IMR-90 (cell line): Measurements from ENCODE around the gene OSTF1. TPM values are rescaled to one million over a fixed set of nuclear protein-coding genes. Genes with fewer than 3 reads are reported as not detected.

Experiments used
- ATAC-seq: fragments of 200-7000 bp; cut with Tn5 transposase; 2 replicates; pipeline ENCODE4 v1.9.1; 2020; ENCODE audit warnings: low read depth, mild to moderate bottlenecking, moderate library complexity
- BruUV-seq: library from RNA; stranded (reverse); fragments of 400-500 nt; replicated peaks from 2 replicates; lab custom pipeline; 2021; lab: Mats Ljungman, UMichigan
- CTCF ChIA-PET: fragments of 300-600 bp; formaldehyde crosslinking; extraction: SDS; loops from one replicate; lab custom pipeline; 2021; ENCODE audit warnings: antibody characterized with exemption; lab: Yijun Ruan, JAX
- POLR2A ChIA-PET: fragments of 300-600 bp; sonication (Branson Sonifier 250); formaldehyde crosslinking; loops from one replicate; lab custom pipeline; 2022; ENCODE audit warnings: antibody characterized with exemption; ENCODE audit not compliant: unreplicated experiment; lab: Charles Lee
- DNase-seq: peaks from one replicate; pipeline ENCODE4 v3.0.0; 2013
- H2AFZ ChIP-seq: replicated peaks from 2 replicates; pipeline ENCODE3; 2013; ENCODE audit warnings: low read length, mild to moderate bottlenecking; ENCODE audit not compliant: poor library complexity
- H2AK5ac ChIP-seq: 2 replicates; pipeline ENCODE4 v1.6.1; 2013; ENCODE audit warnings: low read depth, low read length, inconsistent platforms
- H2AK9ac ChIP-seq: replicated peaks from 2 replicates; pipeline ENCODE3; 2013; ENCODE audit warnings: mild to moderate bottlenecking, low read depth, low read length, moderate library complexity; ENCODE audit not compliant: poor library complexity
- H2BK120ac ChIP-seq: 2 replicates; pipeline ENCODE4 v1.6.1; 2013; ENCODE audit warnings: low read depth, low read length, inconsistent platforms
- H2BK15ac ChIP-seq: 3 replicates; pipeline ENCODE4 v1.6.1; 2013; ENCODE audit warnings: low read depth, low read length, inconsistent platforms
- H2BK20ac ChIP-seq: 2 replicates; pipeline ENCODE4 v1.6.1; 2013; ENCODE audit warnings: low read depth, mild to moderate bottlenecking, inconsistent platforms, low read length, moderate library complexity
- H2BK5ac ChIP-seq: 2 replicates; pipeline ENCODE4 v1.6.1; 2013; ENCODE audit warnings: mild to moderate bottlenecking, low read depth, low read length, inconsistent platforms; ENCODE audit not compliant: poor library complexity, severe bottlenecking
- H3K14ac ChIP-seq: replicated peaks from 2 replicates; pipeline ENCODE4 v1.6.1; 2013; ENCODE audit warnings: low read depth, low read length, inconsistent platforms
- H3K18ac ChIP-seq: 2 replicates; pipeline ENCODE4 v1.6.1; 2013; ENCODE audit warnings: low read depth, low read length, control low read depth
- H3K23ac ChIP-seq: 2 replicates; pipeline ENCODE4 v1.6.1; 2013; ENCODE audit warnings: low read depth, low read length, inconsistent platforms
- H3K27ac ChIP-seq: 2 replicates; pipeline ENCODE4 v1.5.1; 2013; ENCODE audit warnings: mild to moderate bottlenecking, control low read depth, low read length; ENCODE audit not compliant: insufficient read depth
- H3K27me3 ChIP-seq: 2 replicates; pipeline ENCODE4 v1.6.1; 2013; ENCODE audit warnings: low read length; ENCODE audit not compliant: control insufficient read depth, insufficient read depth
- H3K36me3 ChIP-seq: 2 replicates; pipeline ENCODE4 v1.6.1; 2013; ENCODE audit warnings: low read length, mixed read lengths; ENCODE audit not compliant: control insufficient read depth, insufficient read depth
- H3K4ac ChIP-seq: 2 replicates; pipeline ENCODE4 v1.6.1; 2013; ENCODE audit warnings: low read depth, low read length, inconsistent platforms
- H3K4me1 ChIP-seq: 2 replicates; pipeline ENCODE4 v1.6.1; 2013; ENCODE audit warnings: low read length, mixed read lengths; ENCODE audit not compliant: control insufficient read depth, insufficient read depth
- H3K4me2 ChIP-seq: 2 replicates; pipeline ENCODE4 v1.6.1; 2013; ENCODE audit warnings: low read depth, mild to moderate bottlenecking, control low read depth, low read length, moderate library complexity
- H3K4me3 ChIP-seq: 2 replicates; pipeline ENCODE4 v1.5.1; 2013; ENCODE audit warnings: low read depth, mild to moderate bottlenecking, control low read depth, low read length, moderate library complexity; ENCODE audit not compliant: insufficient read depth
- H3K56ac ChIP-seq: 2 replicates; pipeline ENCODE4 v1.6.1; 2013; ENCODE audit warnings: low read length, inconsistent platforms; ENCODE audit not compliant: insufficient read depth; ENCODE audit errors: extremely low read depth
- H3K79me1 ChIP-seq, 2 experiments: 2 replicates each; pipeline ENCODE4 v1.6.1; 2013; ENCODE audit warnings: low read length in 2 of 2, inconsistent platforms in 1 of 2, low read depth in 1 of 2
- H3K9ac ChIP-seq: 2 replicates; pipeline ENCODE4 v1.6.1; 2013; ENCODE audit warnings: low read depth, low read length, control low read depth
- H3K9me1 ChIP-seq: 2 replicates; pipeline ENCODE4 v1.6.1; 2013; ENCODE audit warnings: low read length, inconsistent platforms; ENCODE audit not compliant: insufficient read depth
- H3K9me3 ChIP-seq: 2 replicates; pipeline ENCODE4 v1.6.1; 2013; ENCODE audit warnings: low read length; ENCODE audit not compliant: control insufficient read depth, insufficient read depth
- H4K20me1 ChIP-seq: 2 replicates; pipeline ENCODE4 v1.6.1; 2013; ENCODE audit warnings: low read length, inconsistent platforms; ENCODE audit not compliant: insufficient read depth
- H4K5ac ChIP-seq: 2 replicates; pipeline ENCODE4 v1.6.1; 2013; ENCODE audit warnings: mild to moderate bottlenecking, low read depth, low read length, control low read depth
- H4K8ac ChIP-seq, 2 experiments: 2 replicates each; pipeline ENCODE4 v1.6.1; 2013; ENCODE audit warnings: low read depth in 2 of 2, low read length in 2 of 2, control low read depth in 1 of 2, inconsistent platforms in 1 of 2
- H4K91ac ChIP-seq: 2 replicates; pipeline ENCODE4 v1.6.1; 2013; ENCODE audit warnings: low read depth, low read length, inconsistent platforms; ENCODE audit not compliant: insufficient read depth
- BHLHE40 ChIP-seq: fragments of 150-350 bp; IDR thresholded peaks from 2 replicates; pipeline ENCODE4 v1.6.1; 2016; ENCODE audit warnings: mild to moderate bottlenecking, low read depth, low read length
- CEBPB ChIP-seq: IDR thresholded peaks from 2 replicates; pipeline ENCODE4 v1.6.1; 2012; ENCODE audit warnings: low read depth, low read length, improper control_type of control experiment
- CHD1 ChIP-seq: IDR thresholded peaks from 2 replicates; pipeline ENCODE4 v1.6.1; 2012; ENCODE audit warnings: low read depth, low read length, improper control_type of control experiment
- FOS ChIP-seq: fragments of 150-350 bp; IDR thresholded peaks from 2 replicates; pipeline ENCODE4 v1.6.1; 2016; ENCODE audit warnings: low read depth, low read length
- MAFK ChIP-seq: IDR thresholded peaks from 2 replicates; pipeline ENCODE4 v1.6.1; 2012; ENCODE audit warnings: low read depth, low read length, improper control_type of control experiment
- MAZ ChIP-seq: IDR thresholded peaks from 2 replicates; pipeline ENCODE4 v1.6.1; 2012; ENCODE audit warnings: low read depth, mild to moderate bottlenecking, low read length, improper control_type of control experiment, moderate library complexity, borderline replicate concordance
- MXI1 ChIP-seq: IDR thresholded peaks from 2 replicates; pipeline ENCODE4 v1.6.1; 2012; ENCODE audit warnings: low read depth, mild to moderate bottlenecking, low read length, moderate library complexity, borderline replicate concordance
- NFE2L2 ChIP-seq: fragments of 150-350 bp; IDR thresholded peaks from 2 replicates; pipeline ENCODE4 v1.6.1; 2016; ENCODE audit warnings: low read depth, mild to moderate bottlenecking, low read length
- POLR2A ChIP-seq: IDR thresholded peaks from 2 replicates; pipeline ENCODE4 v1.6.1; 2012; ENCODE audit warnings: mild to moderate bottlenecking, low read depth, low read length
- RAD21 ChIP-seq: IDR thresholded peaks from 2 replicates; pipeline ENCODE4 v1.6.1; 2012; ENCODE audit warnings: low read length, improper control_type of control experiment
- RCOR1 ChIP-seq: IDR thresholded peaks from 2 replicates; pipeline ENCODE4 v1.6.1; 2012; ENCODE audit warnings: mild to moderate bottlenecking, low read length, improper control_type of control experiment; ENCODE audit not compliant: insufficient replicate concordance
- RFX5 ChIP-seq: IDR thresholded peaks from 2 replicates; pipeline ENCODE4 v1.8.0; 2012; ENCODE audit warnings: low read depth, mild to moderate bottlenecking, low read length, moderate library complexity
- WGBS, 2 experiments: methylation state at CpG; one replicate each; pipeline versions ENCODE4 v1.1.5 to v1.1.7; 2013; ENCODE audit warnings: missing lambda C conversion rate in 2 of 2; ENCODE audit not compliant: insufficient read length in 1 of 2; ENCODE audit errors: extremely low coverage in 2 of 2; 5-methylcytosine and 5-hydroxymethylcytosine counted together
- dilution Hi-C: fragments of 300-500 bp; cut with HindIII; formaldehyde crosslinking; loops from one replicate; pipeline ENCODE4 v1.14.3; 2018; ENCODE audit warnings: low sequenced_read_pairs; ENCODE audit not compliant: unreplicated experiment
- in situ Hi-C: fragments of 300-500 bp; cut with MboI; formaldehyde crosslinking; loops from 3 replicates; pipeline ENCODE4 v1.14.3; 2019; ENCODE audit warnings: low sequenced_read_pairs, inconsistent platforms, mixed read lengths
- intact Hi-C: fragments of 100-400 bp; cut with micrococcal nuclease; formaldehyde crosslinking; loops from 2 replicates; pipeline ENCODE4 v1.10.0; 2022
- polyA plus RNA-seq, 3 experiments: library from polyadenylated mRNA; depleted of rRNA; stranded (reverse); fragments of >200 nt; gene quantifications; 2 replicates each; pipeline ENCODE4 v1.2.3, GENCODE V29; 2012; ENCODE audit warnings: low replicate concordance in 1 of 3
- total RNA-seq: library from RNA; depleted of rRNA; stranded (reverse); fragments of >200 nt; gene quantifications from 2 replicates; pipeline ENCODE4 v1.2.3, GENCODE V29; 2012
- TF ChIP-seq, protein P1 (sequence below): fragments of 150-350 bp; IDR thresholded peaks from 2 replicates; pipeline ENCODE4 v1.6.1; 2017; ENCODE audit warnings: mild to moderate bottlenecking, antibody characterized with exemption, low read length, low read depth
- TF ChIP-seq, protein P2 (sequence below): conservative IDR thresholded peaks from 2 replicates; pipeline ENCODE4 v1.5.1; 2012; ENCODE audit warnings: mild to moderate bottlenecking, low read depth, low read length, improper control_type of control experiment
- TF ChIP-seq, protein P3 (sequence below): fragments of 150-350 bp; IDR thresholded peaks from 2 replicates; pipeline ENCODE4 v1.6.1; 2016; ENCODE audit warnings: low read depth, mild to moderate bottlenecking, low read length, moderate library complexity, borderline replicate concordance

Gene OSTF1
- total and polyA plus RNA-seq, 2 of the 4 experiments (the other 2 are of a cell fraction), result 17.1 to 41.6 TPM

DNA sequence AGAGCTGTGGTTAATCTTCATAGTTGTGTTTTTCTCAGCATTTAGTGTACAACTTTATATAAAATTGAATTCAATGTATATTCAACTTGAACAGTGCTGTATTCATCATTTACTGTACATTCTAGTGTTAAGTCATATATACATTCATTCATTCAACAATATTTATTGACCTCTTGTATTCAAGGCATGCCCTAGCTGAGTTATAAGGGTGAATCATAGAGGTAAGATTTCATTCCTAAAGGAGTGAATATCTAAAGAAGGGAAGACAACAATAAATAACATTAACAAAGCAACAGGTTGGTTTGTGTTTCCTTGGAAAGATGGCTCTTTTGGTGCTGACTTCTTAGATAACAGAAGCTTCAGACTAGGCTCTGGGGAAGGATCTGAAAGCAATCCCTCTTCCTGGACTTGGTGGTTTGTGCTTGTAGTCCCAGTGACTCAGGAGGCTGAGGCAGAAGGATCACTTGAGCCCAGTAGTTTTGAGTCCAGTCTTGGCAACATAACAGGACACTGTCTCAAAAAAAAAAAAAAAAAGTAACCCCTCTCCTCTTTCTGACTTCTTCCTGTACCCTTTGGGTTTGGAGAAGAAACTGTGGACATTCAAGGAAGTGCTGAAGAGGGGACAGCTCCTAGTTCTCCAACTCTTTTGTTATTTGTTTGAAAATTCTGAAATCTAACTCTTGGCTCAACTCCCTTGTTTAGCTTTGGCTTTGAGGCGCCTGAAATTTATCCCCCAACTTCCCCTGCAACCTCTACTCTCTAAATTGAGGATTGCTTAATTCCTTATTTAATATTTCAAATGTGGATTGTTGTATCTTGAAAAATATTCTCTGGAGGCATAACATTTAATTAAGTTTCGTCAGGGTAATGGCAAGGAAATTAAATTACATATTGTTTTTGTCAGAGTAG lies 80.2 kb downstream of the OSTF1 start:
- Histone ChIP-seq H4K5ac (no peak overlapping the region), H3K9me3 (no peaks in the 10 kb centered on the region; the same call in 1 of the 2 replicates), H3K9me1 (no peaks in the 10 kb centered on the region), H2AFZ (no peak overlapping the region), H3K56ac (no peak overlapping the region), H3K79me1 (no peaks in the 10 kb centered on the region), H3K4me3 (no peak overlapping the region), H3K4me1 (peaks cover 2% of the 10 kb centered on the region), H3K4me2 (no peak overlapping the region), H4K20me1 (no peaks in the 10 kb centered on the region), H3K27ac (no peak overlapping the region), H3K9ac (no peak overlapping the region), H3K14ac (no peak overlapping the region), H3K36me3 (no peaks in the 10 kb centered on the region), H4K91ac (no peak overlapping the region), H2AK9ac (no peak overlapping the region), H2BK120ac (no peak overlapping the region), H2BK5ac (peak overlapping the region; percentile 44), H2BK20ac (no peak overlapping the region), H4K8ac (no peak overlapping the region), H3K4ac (no peak overlapping the region), H2BK15ac (no peak overlapping the region), H3K23ac (no peak overlapping the region), H3K27me3 (no peaks in the 10 kb centered on the region), H3K18ac (no peak overlapping the region), H2AK5ac (no peak overlapping the region)
- POLR2A ChIA-PET, result no interaction called here
- no TSS peak for BruUV-seq
- dilution Hi-C loops, result no loop called here
- CTCF ChIA-PET, result no interaction called here
- in situ Hi-C loops, result no loop called here
- peak; percentile 48 for ATAC-seq
- intact Hi-C loops, result no loop called here
- WGBS, 2 experiments, result no CpG with 5 or more reads among the region's 2 CpGs
- no peak for DNase-seq
- no peak for TF ChIP-seq CEBPB
- TF ChIP-seq BHLHE40, result no peak
- TF ChIP-seq RCOR1, result no peak
- TF ChIP-seq POLR2A, result no peak
- TF ChIP-seq, protein P1, sequence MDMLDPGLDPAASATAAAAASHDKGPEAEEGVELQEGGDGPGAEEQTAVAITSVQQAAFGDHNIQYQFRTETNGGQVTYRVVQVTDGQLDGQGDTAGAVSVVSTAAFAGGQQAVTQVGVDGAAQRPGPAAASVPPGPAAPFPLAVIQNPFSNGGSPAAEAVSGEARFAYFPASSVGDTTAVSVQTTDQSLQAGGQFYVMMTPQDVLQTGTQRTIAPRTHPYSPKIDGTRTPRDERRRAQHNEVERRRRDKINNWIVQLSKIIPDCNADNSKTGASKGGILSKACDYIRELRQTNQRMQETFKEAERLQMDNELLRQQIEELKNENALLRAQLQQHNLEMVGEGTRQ, result no peak
- TF ChIP-seq, protein P2, sequence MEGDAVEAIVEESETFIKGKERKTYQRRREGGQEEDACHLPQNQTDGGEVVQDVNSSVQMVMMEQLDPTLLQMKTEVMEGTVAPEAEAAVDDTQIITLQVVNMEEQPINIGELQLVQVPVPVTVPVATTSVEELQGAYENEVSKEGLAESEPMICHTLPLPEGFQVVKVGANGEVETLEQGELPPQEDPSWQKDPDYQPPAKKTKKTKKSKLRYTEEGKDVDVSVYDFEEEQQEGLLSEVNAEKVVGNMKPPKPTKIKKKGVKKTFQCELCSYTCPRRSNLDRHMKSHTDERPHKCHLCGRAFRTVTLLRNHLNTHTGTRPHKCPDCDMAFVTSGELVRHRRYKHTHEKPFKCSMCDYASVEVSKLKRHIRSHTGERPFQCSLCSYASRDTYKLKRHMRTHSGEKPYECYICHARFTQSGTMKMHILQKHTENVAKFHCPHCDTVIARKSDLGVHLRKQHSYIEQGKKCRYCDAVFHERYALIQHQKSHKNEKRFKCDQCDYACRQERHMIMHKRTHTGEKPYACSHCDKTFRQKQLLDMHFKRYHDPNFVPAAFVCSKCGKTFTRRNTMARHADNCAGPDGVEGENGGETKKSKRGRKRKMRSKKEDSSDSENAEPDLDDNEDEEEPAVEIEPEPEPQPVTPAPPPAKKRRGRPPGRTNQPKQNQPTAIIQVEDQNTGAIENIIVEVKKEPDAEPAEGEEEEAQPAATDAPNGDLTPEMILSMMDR, result no peak
- no peak for TF ChIP-seq RFX5
- no peak for TF ChIP-seq MXI1
- no peak for TF ChIP-seq CHD1
- TF ChIP-seq FOS, result no peak
- no peak for TF ChIP-seq NFE2L2
- TF ChIP-seq MAZ, result no peak
- no peak for TF ChIP-seq MAFK
- TF ChIP-seq, protein P3, sequence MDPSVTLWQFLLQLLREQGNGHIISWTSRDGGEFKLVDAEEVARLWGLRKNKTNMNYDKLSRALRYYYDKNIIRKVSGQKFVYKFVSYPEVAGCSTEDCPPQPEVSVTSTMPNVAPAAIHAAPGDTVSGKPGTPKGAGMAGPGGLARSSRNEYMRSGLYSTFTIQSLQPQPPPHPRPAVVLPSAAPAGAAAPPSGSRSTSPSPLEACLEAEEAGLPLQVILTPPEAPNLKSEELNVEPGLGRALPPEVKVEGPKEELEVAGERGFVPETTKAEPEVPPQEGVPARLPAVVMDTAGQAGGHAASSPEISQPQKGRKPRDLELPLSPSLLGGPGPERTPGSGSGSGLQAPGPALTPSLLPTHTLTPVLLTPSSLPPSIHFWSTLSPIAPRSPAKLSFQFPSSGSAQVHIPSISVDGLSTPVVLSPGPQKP, result no peak
- no peak for TF ChIP-seq RAD21
